HAP-1 (cell line): ENCODE data around the gene PAN3.

ENCODE experiments used
- DNase-seq, 2 experiments: peaks; one replicate each; pipeline ENCODE4 v3.0.0-alpha.2; 2016 to 2020; ENCODE audit warnings: low spot score in 2 of 2
- H3K27me3 ChIP-seq: fragments of 250-450 bp; sonication (Bioruptor Pico); 2 replicates; pipeline ENCODE4 v1.5.1; 2020; ENCODE audit warnings: low read depth, mild to moderate bottlenecking, moderate library complexity
- H3K36me3 ChIP-seq: fragments of 250-450 bp; sonication (Bioruptor Pico); replicated peaks from 2 replicates; pipeline ENCODE4 v1.5.1; 2020; ENCODE audit warnings: mild to moderate bottlenecking
- H3K4me1 ChIP-seq: fragments of 250-450 bp; sonication (Bioruptor Pico); 2 replicates; pipeline ENCODE4 v1.5.1; 2020; ENCODE audit warnings: mild to moderate bottlenecking
- H3K4me3 ChIP-seq: fragments of 250-450 bp; sonication (Bioruptor Pico); 2 replicates; pipeline ENCODE4 v1.5.1; 2020; ENCODE audit warnings: mild to moderate bottlenecking, moderate library complexity
- H3K9me3 ChIP-seq: fragments of 250-450 bp; sonication (Bioruptor Pico); 2 replicates; pipeline ENCODE4 v1.5.1; 2020; ENCODE audit warnings: mild to moderate bottlenecking, moderate library complexity
- in situ Hi-C: fragments of 300-500 bp; cut with MboI; formaldehyde crosslinking; loops from 3 replicates; pipeline ENCODE4 v1.14.3; 2020; ENCODE audit warnings: low sequenced_read_pairs, inconsistent platforms, mixed read lengths

The PAN3 gene

GRCh38 chr13:28252547-28252946 lies 114.2 kb downstream of the PAN3 start:
- Histone ChIP-seq H3K27me3 (no peaks in the 10 kb centered on the region), H3K9me3 (no peaks in the 10 kb centered on the region), H3K36me3 (peaks cover 6% of the 10 kb centered on the region; the same call in 1 of the 2 replicates), H3K4me3 (no peak overlapping the region), H3K4me1 (peaks cover 11% of the 10 kb centered on the region)
- no peak for DNase-seq
- in situ Hi-C loops: no loop called here

- H3K4me3 ChIP-seq: no peak overlapping the region
- no peaks in the 10 kb centered on the region for H3K9me3 ChIP-seq
- no peaks in the 10 kb centered on the region for H3K27me3 ChIP-seq
- no peak for DNase-seq
- peaks cover 17% of the 10 kb centered on the region for H3K36me3 ChIP-seq
- peaks cover 4% of the 10 kb centered on the region for H3K4me1 ChIP-seq
- in situ Hi-C loops: no loop called here
These were observed 119.0 kb downstream of the PAN3 start for GRCh38 chr13:28257305-28257704.

- in situ Hi-C loops: no loop called here
- Histone ChIP-seq H3K9me3 (no peaks in the 10 kb centered on the region), H3K27me3 (no peaks in the 10 kb centered on the region), H3K4me3 (no peak overlapping the region), H3K36me3 (peaks cover 25% of the 10 kb centered on the region), H3K4me1 (peaks cover 4% of the 10 kb centered on the region)
- DNase-seq: no peak
These were observed 120.1 kb downstream of the PAN3 start for GRCh38 chr13:28258417-28258816.

- H3K9me3 ChIP-seq: no peaks in the 10 kb centered on the region
- no peak for DNase-seq
- no peaks in the 10 kb centered on the region for H3K27me3 ChIP-seq
- in situ Hi-C loops: no loop called here
- H3K36me3 ChIP-seq: peaks cover 15% of the 10 kb centered on the region
- no peak overlapping the region for H3K4me3 ChIP-seq
- H3K4me1 ChIP-seq: no peaks in the 10 kb centered on the region
These were observed 129.2 kb downstream of the PAN3 start for GRCh38 chr13:28267497-28267896.

GRCh38 chr13:28268800-28269223 lies 130.5 kb downstream of the PAN3 start:
- H3K4me3 ChIP-seq: no peak overlapping the region
- no peaks in the 10 kb centered on the region for H3K27me3 ChIP-seq
- in situ Hi-C loops: no loop called here
- no peaks in the 10 kb centered on the region for H3K4me1 ChIP-seq
- DNase-seq: no peak
- peaks cover 8% of the 10 kb centered on the region; the same call in 1 of the 2 replicates for H3K36me3 ChIP-seq
- no peaks in the 10 kb centered on the region for H3K9me3 ChIP-seq

- H3K9me3 ChIP-seq: no peaks in the 10 kb centered on the region
- no peak overlapping the region for H3K4me3 ChIP-seq
- DNase-seq: no peak
- no peaks in the 10 kb centered on the region for H3K4me1 ChIP-seq
- peaks cover 8% of the 10 kb centered on the region; the same call in 1 of the 2 replicates for H3K36me3 ChIP-seq
- H3K27me3 ChIP-seq: no peaks in the 10 kb centered on the region
- in situ Hi-C loops: no loop called here
These were observed 132.9 kb downstream of the PAN3 start for GRCh38 chr13:28271056-28271840.

- Histone ChIP-seq H3K36me3 (peaks cover 8% of the 10 kb centered on the region; the same call in 1 of the 2 replicates), H3K4me3 (no peak overlapping the region), H3K4me1 (no peaks in the 10 kb centered on the region), H3K9me3 (no peaks in the 10 kb centered on the region), H3K27me3 (no peaks in the 10 kb centered on the region)
- in situ Hi-C loops: no loop called here
- peak in 1 of 2 experiments; percentile 16 for DNase-seq
These were observed 135.6 kb downstream of the PAN3 start for GRCh38 chr13:28273919-28274318.

- in situ Hi-C loops: no loop called here
- DNase-seq: no peak
These were observed 144.1 kb downstream of the PAN3 start for GRCh38 chr13:28282451-28282850.

GRCh38 chr13:28283600-28283999 lies 145.3 kb downstream of the PAN3 start:
- H3K36me3 ChIP-seq: peaks cover 25% of the 10 kb centered on the region
- no peaks in the 10 kb centered on the region for H3K27me3 ChIP-seq
- peaks cover 10% of the 10 kb centered on the region for H3K4me1 ChIP-seq
- no peak for DNase-seq
- H3K4me3 ChIP-seq: no peak overlapping the region
- no peaks in the 10 kb centered on the region for H3K9me3 ChIP-seq
- in situ Hi-C loops: no loop called here

More at GRCh38 chr13:28282451-28282850, 144.1 kb downstream of the PAN3 start:
- Histone ChIP-seq H3K4me3 (no peak overlapping the region), H3K4me1 (peaks cover 10% of the 10 kb centered on the region), H3K36me3 (peaks cover 14% of the 10 kb centered on the region), H3K27me3 (no peaks in the 10 kb centered on the region), H3K9me3 (no peaks in the 10 kb centered on the region)

- in situ Hi-C loops: no loop called here
- Histone ChIP-seq H3K27me3 (no peaks in the 10 kb centered on the region), H3K4me3 (no peak overlapping the region), H3K9me3 (no peaks in the 10 kb centered on the region), H3K4me1 (peaks cover 10% of the 10 kb centered on the region), H3K36me3 (peaks cover 17% of the 10 kb centered on the region)
- DNase-seq: no peak
These were observed 147.9 kb downstream of the PAN3 start for GRCh38 chr13:28286263-28286662.

- peak in 1 of 2 experiments; percentile 28 for DNase-seq
- in situ Hi-C loops: no loop called here
- Histone ChIP-seq H3K4me1 (peaks cover 8% of the 10 kb centered on the region), H3K27me3 (no peaks in the 10 kb centered on the region), H3K4me3 (no peak overlapping the region), H3K9me3 (no peaks in the 10 kb centered on the region), H3K36me3 (peaks cover 8% of the 10 kb centered on the region)
These were observed 159.0 kb downstream of the PAN3 start for GRCh38 chr13:28297341-28297740.

- no peak for DNase-seq
- in situ Hi-C loops: loop anchor here (25.0 kb wide), 1 partner anchor 1062 kb away; no protein-coding TSS in a partner anchor
- H3K4me1 ChIP-seq: no peaks in the 10 kb centered on the region
- no peaks in the 10 kb centered on the region for H3K9me3 ChIP-seq
- H3K4me3 ChIP-seq: no peak overlapping the region
- no peaks in the 10 kb centered on the region for H3K27me3 ChIP-seq
- no peaks in the 10 kb centered on the region for H3K36me3 ChIP-seq
These were observed 161.6 kb downstream of the PAN3 start for GRCh38 chr13:28299916-28300315.

- H3K36me3 ChIP-seq: no peaks in the 10 kb centered on the region
- DNase-seq: no peak
- H3K9me3 ChIP-seq: no peaks in the 10 kb centered on the region
- in situ Hi-C loops: loop anchor here (25.0 kb wide), 1 partner anchor 1060 kb away; no protein-coding TSS in a partner anchor
- no peaks in the 10 kb centered on the region for H3K4me1 ChIP-seq
- H3K27me3 ChIP-seq: no peaks in the 10 kb centered on the region
- no peak overlapping the region for H3K4me3 ChIP-seq
These were observed 163.5 kb downstream of the PAN3 start for GRCh38 chr13:28301839-28302238.

GRCh38 chr13:28306325-28306724 lies 168.0 kb downstream of the PAN3 start:
- in situ Hi-C loops: loop anchor here (25.0 kb wide), 1 partner anchor 1056 kb away; no protein-coding TSS in a partner anchor

More at GRCh38 chr13:28306325-28306724, 168.0 kb downstream of the PAN3 start:
- H3K4me3 ChIP-seq: no peak overlapping the region
- H3K36me3 ChIP-seq: no peaks in the 10 kb centered on the region
- no peaks in the 10 kb centered on the region for H3K9me3 ChIP-seq
- DNase-seq: no peak
- no peaks in the 10 kb centered on the region for H3K27me3 ChIP-seq
- peaks cover 2% of the 10 kb centered on the region; the same call in 1 of the 2 replicates for H3K4me1 ChIP-seq
